Measurements from ENCODE around the gene PXYLP1. TPM values are rescaled to one million over a fixed set of nuclear protein-coding genes. Genes with fewer than 3 reads are reported as not detected.
"Not testable (repeated sequence)": the region's sequence is repeated elsewhere in the genome, so short reads cannot be mapped to it uniquely, and the experiment has no call there.

PXYLP1 gene, protein sequence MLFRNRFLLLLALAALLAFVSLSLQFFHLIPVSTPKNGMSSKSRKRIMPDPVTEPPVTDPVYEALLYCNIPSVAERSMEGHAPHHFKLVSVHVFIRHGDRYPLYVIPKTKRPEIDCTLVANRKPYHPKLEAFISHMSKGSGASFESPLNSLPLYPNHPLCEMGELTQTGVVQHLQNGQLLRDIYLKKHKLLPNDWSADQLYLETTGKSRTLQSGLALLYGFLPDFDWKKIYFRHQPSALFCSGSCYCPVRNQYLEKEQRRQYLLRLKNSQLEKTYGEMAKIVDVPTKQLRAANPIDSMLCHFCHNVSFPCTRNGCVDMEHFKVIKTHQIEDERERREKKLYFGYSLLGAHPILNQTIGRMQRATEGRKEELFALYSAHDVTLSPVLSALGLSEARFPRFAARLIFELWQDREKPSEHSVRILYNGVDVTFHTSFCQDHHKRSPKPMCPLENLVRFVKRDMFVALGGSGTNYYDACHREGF
- 0.85 TPM for polyA plus RNA-seq (2012; ENCODE audit: missing spikeins)

DNA sequence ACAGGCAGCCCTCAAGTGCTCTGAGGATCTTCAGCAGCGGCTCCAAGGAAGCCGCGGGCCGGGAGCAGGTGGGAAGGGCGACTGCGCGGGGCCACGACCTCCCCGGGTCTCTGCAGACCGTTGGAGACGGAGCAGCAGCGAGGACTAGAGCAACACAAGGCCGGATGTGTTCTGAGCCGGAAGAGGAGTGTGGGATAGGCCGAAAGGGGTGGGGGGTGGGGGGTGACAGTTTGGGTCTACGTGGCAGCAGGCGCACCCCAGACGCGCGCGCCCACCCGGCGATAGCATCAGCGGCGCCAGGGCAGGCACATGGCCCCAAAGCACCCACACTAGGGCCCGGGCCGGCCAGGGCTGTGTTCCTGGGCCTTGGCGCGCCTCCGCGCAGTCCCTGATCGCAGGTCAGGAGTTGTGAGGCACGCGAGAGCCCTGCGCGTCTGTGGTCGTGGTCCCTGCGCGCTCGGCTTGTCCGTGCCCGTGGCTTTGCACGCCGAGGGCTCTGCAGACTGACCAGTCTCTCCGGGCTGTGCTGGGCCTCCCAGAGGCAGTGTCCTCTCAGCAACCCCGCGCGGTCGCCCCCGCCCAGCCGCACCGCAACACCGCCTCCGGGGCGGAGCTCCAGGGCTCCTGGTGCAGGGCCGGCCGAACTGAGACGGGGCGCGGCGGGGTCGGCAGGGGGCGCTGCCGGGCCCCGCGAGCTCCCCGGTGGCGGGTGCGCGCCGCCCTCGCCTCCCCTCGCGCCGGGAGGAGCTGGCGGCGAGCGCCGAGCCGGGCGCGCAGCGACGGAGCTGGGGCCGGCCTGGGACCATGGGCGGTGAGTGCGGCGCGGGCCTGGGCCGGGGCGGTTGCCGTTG lies at the start of gene PXYLP1:
Gene PXYLP1, plus strand, starts transcription at position 725 of the 851 bp plus-strand sequence. CDS start 28,351 bp downstream, outside the sequence.
- TF ChIP-seq POLR2AphosphoS5 (IDR thresholded peaks at IDR 0.05; ENCODE audit: low read depth, low read length) (peak; percentile 67; the same call in 1 of the 2 replicates), TAF1 (IDR thresholded peaks at IDR 0.05; ENCODE audit: borderline replicate concordance, low read depth, low read length) (no peak), POLR2A (IDR thresholded peaks at IDR 0.05; ENCODE audit: low read depth, low read length) (peak; percentile 66; the same call in 1 of the 2 replicates)
- DNase-seq (ENCODE audit: insufficient read length) (peak; percentile 90), FAIRE-seq (peak; percentile 90)

DNA sequence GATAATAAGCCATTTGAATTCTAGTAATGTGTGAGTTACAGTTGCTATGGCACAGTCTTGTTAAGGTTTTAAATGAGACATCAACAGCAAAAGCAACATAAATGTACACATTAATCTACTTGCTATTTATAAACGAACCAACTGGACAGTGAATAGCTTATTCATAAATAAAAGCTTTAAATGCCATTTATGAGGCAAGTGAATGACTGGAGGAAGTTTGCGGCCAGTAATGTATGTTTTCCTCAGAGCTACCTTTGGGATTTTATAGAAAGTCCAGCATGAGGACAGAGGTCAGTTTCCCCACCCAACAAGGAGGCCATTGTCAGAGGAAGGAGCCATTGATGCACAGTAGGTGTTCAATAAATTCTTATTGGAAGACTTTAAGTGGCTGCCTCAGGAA lies 48.0 kb upstream of the PXYLP1 start:
- DNase-seq (ENCODE audit: insufficient read length), result no peak
- FAIRE-seq, result no peak
- TF ChIP-seq POLR2AphosphoS5 (IDR thresholded peaks at IDR 0.05; ENCODE audit: low read depth, low read length) (no peak), POLR2A (IDR thresholded peaks at IDR 0.05; ENCODE audit: low read depth, low read length) (no peak), TAF1 (IDR thresholded peaks at IDR 0.05; ENCODE audit: borderline replicate concordance, low read depth, low read length) (no peak)

DNA sequence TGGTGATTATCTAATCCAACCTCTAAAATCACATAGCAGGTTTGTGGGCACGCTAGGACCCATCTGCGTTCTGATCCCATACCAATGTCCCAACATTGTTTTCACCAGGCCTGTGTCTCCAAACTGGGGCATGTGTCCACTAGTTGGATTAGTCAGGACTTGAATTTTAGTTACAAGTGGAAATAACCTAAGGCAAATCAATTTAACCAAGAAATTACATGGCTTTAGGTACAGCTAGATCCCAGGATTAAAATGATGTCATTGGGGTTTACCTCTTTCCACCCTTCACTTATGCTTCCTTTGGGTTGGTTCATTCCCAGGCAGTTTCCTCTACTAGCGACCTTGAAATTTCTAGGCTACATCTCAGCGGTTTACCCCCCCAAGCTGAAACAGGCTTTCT lies 47.2 kb upstream of the PXYLP1 start:
- FAIRE-seq, result no peak
- TF ChIP-seq TAF1 (IDR thresholded peaks at IDR 0.05; ENCODE audit: borderline replicate concordance, low read depth, low read length) (no peak), POLR2A (IDR thresholded peaks at IDR 0.05; ENCODE audit: low read depth, low read length) (no peak), POLR2AphosphoS5 (IDR thresholded peaks at IDR 0.05; ENCODE audit: low read depth, low read length) (no peak)

DNA sequence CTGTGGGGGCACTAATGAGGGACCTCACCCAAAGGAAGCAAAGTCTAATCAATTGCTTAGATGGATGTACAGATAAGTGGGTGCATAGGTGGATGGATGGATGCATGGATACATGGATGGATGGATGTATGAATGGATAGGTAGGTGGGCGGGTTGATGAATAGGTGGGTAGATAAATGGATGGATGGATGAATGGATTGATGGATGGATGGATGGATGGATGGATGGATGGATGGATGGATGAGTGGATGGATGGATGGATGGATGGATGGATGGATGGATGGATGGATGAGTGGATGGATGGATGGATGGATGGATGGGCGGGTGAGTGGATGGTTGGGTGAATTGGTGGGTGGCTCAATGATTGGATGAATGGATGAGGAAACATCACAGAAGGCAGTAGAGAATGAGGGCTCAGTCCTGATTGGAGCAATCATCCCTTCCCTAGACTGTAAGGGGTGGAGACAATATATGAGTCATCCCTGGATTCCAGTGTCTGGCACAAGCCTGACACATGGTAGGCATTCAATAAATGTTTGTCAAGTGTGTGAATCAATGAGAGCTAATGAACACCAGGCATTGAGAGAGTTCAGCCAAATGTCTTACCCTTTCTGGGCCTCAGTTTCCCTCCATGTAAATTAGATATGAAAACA lies 40.4 kb upstream of the PXYLP1 start:
- DNase-seq (ENCODE audit: insufficient read length) (no peak), FAIRE-seq (no peak)
- no peak for TF ChIP-seq TAF1 (IDR thresholded peaks at IDR 0.05; ENCODE audit: borderline replicate concordance, low read depth, low read length)
- TF ChIP-seq POLR2A (IDR thresholded peaks at IDR 0.05; ENCODE audit: low read depth, low read length), result no peak
- TF ChIP-seq POLR2AphosphoS5 (IDR thresholded peaks at IDR 0.05; ENCODE audit: low read depth, low read length), result no peak

More for the DNA sequence above, 47.2 kb upstream of the PXYLP1 start:
- DNase-seq (ENCODE audit: insufficient read length), result no peak

DNA sequence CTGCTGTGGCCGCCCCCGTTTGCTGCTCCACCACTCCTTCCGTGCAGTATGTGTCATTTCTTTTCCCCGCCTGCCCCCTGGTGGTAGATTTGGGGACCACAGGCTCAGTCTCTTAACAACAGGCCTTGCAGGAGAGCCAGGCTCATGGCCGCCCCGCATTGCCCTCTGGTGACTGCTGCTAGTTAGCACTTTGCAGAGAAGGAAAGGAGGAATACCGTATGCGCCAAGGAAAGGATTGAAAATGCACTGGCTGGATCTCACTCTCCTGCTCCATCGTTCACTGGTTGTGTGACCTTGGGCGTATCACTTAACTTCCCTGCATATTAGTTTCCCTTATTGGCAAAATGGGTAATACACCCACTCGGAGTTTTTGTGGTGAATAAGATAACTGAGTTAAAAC lies 39.3 kb upstream of the PXYLP1 start:
- no peak for TF ChIP-seq POLR2AphosphoS5 (IDR thresholded peaks at IDR 0.05; ENCODE audit: low read depth, low read length)
- TF ChIP-seq POLR2A (IDR thresholded peaks at IDR 0.05; ENCODE audit: low read depth, low read length), result no peak
- TF ChIP-seq TAF1 (IDR thresholded peaks at IDR 0.05; ENCODE audit: borderline replicate concordance, low read depth, low read length), result no peak
- peak; percentile 37 for DNase-seq (ENCODE audit: insufficient read length)
- peak; percentile 99 for FAIRE-seq

DNA sequence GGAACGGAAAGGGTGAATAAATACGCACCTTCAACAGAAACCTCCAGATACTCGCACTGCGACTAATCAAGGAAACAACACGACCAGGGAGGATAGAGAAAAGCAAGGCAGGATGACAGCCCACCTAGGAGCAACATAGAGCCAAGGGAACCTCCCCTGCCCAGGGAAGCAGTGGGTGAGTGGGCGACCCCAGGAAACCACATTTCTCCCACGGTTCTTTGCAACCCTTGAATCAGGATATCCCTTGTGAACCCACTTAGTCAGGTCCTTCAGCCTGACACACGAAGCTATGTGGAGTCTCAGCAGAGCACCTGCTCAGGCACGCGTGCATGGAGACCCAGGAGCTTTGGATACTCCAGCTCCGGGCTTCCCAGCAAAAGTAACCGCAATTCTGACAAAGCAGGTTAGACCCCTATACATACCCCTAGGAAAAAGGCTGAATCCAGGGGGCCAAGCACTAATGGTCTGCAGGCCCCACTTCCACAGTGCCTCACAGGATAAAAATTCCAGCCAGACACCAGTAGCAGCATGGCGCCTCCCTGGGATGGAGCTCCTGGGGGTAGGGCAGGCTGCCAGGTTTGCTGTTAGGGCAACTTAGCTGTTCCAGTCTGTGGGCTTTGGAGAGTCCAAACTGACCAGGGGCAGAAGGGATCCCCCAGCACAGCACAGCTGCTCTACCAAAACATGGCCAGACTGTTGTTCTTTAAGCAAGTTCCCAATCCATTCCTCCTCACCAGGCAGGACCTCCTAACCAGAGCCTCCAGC lies 38.4 kb upstream of the PXYLP1 start:
- FAIRE-seq, result no peak
- no peak for DNase-seq (ENCODE audit: insufficient read length)
- TF ChIP-seq POLR2A (IDR thresholded peaks at IDR 0.05; ENCODE audit: low read depth, low read length), result no peak
- no peak for TF ChIP-seq POLR2AphosphoS5 (IDR thresholded peaks at IDR 0.05; ENCODE audit: low read depth, low read length)
- no peak for TF ChIP-seq TAF1 (IDR thresholded peaks at IDR 0.05; ENCODE audit: borderline replicate concordance, low read depth, low read length)

DNA sequence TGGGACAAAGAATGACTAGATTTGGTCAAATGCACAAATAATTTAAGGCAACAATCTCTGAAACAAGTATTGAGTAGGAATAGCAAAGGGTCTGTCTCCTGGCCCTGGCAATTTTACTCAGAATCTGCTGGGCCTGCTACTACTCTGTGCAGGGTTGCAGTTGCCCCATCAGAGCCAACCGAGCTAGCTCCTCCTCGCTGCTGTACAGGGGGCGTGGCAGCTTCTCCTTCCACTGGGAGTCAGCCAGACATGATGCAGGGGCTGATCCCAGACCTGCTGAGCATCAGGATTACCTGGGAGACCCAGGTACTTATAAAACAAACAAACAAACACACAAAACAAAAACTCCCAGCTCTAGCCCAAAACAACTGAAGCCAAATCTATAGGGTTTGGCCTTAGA lies 30.5 kb upstream of the PXYLP1 start:
- TF ChIP-seq POLR2AphosphoS5 (IDR thresholded peaks at IDR 0.05; ENCODE audit: low read depth, low read length) (no peak), TAF1 (IDR thresholded peaks at IDR 0.05; ENCODE audit: borderline replicate concordance, low read depth, low read length) (no peak), POLR2A (IDR thresholded peaks at IDR 0.05; ENCODE audit: low read depth, low read length) (no peak)
- DNase-seq (ENCODE audit: insufficient read length), result no peak
- FAIRE-seq, result no peak

DNA sequence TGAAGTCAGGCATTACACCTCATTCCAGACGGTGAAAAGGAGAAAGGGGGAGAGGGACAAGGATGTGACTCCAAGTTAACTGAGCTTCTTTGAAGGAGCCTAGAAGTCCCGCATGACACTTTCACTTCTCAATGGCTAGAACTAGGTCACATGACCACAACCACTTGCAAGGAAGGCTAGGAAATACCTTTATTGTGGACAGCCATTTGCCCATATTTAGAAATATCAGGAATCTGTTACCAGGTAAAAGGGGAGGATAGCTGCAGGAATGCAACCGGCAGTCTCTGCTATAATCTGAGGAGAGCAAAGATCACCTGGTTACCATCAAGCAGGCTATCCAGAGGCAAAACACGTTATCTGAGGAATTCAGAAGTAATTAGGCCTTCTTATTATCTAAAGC lies 28.9 kb upstream of the PXYLP1 start:
- no peak for TF ChIP-seq POLR2AphosphoS5 (IDR thresholded peaks at IDR 0.05; ENCODE audit: low read depth, low read length)
- DNase-seq (ENCODE audit: insufficient read length), result no peak
- FAIRE-seq, result no peak

DNA sequence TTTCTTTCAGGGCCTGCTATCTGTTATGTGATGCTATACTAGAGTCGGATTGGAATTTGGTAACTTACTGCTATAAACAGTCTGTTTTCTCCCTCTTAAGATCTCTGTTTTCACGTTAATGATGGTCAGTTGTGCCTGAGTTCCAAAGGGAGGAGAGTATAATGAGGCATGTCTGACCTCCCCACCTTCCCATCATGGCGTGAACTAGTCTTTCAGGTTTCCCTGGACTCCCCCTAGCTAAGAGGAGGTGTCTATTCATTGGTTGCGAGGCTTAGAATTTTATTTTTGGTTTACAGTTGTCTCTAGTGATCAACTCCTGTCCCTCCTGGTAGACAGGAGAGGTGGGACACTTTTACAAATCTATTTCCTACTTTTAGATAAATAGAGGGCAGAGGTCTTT lies 27.8 kb upstream of the PXYLP1 start:
- no peak for FAIRE-seq
- no peak for TF ChIP-seq TAF1 (IDR thresholded peaks at IDR 0.05; ENCODE audit: borderline replicate concordance, low read depth, low read length)
- TF ChIP-seq POLR2A (IDR thresholded peaks at IDR 0.05; ENCODE audit: low read depth, low read length), result no peak
- no peak for TF ChIP-seq POLR2AphosphoS5 (IDR thresholded peaks at IDR 0.05; ENCODE audit: low read depth, low read length)
- no peak for DNase-seq (ENCODE audit: insufficient read length)

DNA sequence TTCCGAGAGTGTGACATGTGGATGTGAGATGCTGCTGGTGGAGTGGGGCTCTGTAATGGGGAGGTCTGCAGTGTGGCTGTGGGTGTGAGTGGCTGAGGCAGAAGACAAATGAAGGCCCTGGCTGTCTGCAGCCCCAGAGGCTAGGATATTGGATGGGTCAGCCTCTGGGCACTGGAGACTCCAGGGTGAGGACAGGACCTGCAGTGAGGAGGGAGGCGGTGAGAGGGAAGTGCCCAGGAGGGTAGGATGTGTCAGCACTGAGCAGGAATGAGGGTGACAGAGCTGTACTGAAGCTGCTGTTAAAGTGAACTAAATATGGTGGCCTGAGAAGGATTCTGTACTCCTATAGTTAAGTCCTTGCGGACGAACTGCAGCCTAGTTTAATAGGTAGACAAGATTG lies 27.3 kb upstream of the PXYLP1 start:
- no peak for DNase-seq (ENCODE audit: insufficient read length)
- no peak for TF ChIP-seq POLR2AphosphoS5 (IDR thresholded peaks at IDR 0.05; ENCODE audit: low read depth, low read length)
- no peak for TF ChIP-seq TAF1 (IDR thresholded peaks at IDR 0.05; ENCODE audit: borderline replicate concordance, low read depth, low read length)
- TF ChIP-seq POLR2A (IDR thresholded peaks at IDR 0.05; ENCODE audit: low read depth, low read length), result no peak
- FAIRE-seq, result no peak

DNA sequence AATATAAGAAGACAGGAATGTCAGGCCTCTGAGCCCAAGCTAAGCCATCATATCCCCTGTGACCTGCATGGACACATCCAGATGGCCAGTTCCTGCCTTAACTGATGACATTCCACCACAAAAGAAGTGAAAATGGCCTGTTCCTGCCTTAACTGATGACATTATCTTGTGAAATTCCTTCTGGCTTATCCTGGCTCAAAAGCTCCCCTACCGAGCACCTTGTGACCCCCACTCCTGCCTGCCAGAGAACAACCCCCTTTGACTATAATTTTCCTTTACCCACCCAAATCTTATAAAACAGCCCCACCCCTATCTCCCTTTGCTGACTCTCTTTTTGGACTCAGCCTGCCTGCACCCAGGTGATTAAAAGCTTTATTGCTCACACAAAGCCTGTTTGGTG lies 20.3 kb upstream of the PXYLP1 start:
- not testable (repeated sequence) for FAIRE-seq; DNase-seq (ENCODE audit: insufficient read length)
